Measurements from ENCODE around the gene SLC25A10.

Gene SLC25A10

DNA sequence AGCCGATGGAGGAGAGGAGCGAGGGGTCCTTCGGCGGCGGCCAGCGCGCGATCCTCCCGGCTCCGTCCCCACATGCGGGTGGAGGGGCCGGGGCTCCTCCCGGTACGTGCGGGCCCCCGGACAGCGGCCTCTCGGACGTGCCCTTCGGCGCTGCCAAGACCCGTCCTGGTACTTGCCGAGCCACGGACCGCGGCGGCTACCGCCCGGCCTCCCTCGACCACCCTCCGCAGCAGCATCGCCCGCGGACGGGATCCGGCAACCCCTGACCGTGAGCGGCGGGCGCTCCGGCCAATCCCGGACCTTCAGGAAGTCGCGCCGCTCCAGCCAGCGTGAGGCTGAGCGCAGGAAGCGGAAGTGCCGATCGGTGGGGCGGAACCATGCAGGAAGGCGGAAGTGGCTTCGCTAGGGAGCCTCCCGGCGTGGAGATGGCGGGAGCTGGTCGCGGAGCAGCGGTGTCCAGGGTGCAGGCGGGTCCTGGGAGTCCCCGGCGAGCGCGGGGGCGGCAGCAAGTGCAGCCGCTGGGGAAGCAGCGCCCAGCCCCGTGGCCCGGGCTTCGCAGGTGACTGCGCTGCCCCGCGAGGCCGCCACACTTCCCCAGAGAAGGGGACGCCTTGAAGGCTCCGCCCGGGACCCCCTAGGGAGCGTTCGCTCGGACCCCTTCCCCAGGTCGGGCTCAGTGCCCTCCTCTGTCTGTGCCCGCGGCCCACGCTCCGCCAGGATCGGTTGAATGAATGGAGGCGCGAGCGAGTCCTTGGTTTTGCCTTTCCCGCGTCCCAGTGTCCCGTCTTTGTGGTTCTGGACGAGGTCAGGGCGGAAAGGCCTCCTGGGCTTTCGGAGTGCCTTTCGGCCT is 45.5 kb upstream of the SLC25A10 start, which contains the start of the genes CCDC137 and OXLD1 (continued):
- TF ChIP-seq ZNF747 (tag by site-specific recombination; IDR thresholded peaks at IDR 0.05) (no peak), ZNF211 (tag by site-specific recombination; IDR thresholded peaks at IDR 0.05; ENCODE audit: low read depth) (no peak), HOXC10 (CRISPR knock-in tag; IDR thresholded peaks at IDR 0.05) (no peak), ZNF132 (tag by site-specific recombination; IDR thresholded peaks at IDR 0.05; ENCODE audit: borderline replicate concordance) (no peak), ZNF776 (tag by site-specific recombination; IDR thresholded peaks at IDR 0.05; ENCODE audit: borderline replicate concordance) (no peak), ZNF133 (tag by site-specific recombination; IDR thresholded peaks at IDR 0.05) (no peak), ZNF10 (tag by site-specific recombination; IDR thresholded peaks at IDR 0.05) (peak; percentile 40; the same call in 1 of the 2 replicates), ZNF404 (tag by site-specific recombination; IDR thresholded peaks at IDR 0.05) (no peak), ZNF202 (tag by site-specific recombination; IDR thresholded peaks at IDR 0.05; ENCODE audit: borderline replicate concordance) (no peak), GFI1B (tag by site-specific recombination; IDR thresholded peaks at IDR 0.05) (no peak), ZNF629 (tag by site-specific recombination; IDR thresholded peaks at IDR 0.05) (peak; percentile 45; the same call in 1 of the 2 replicates), ZNF561 (tag by site-specific recombination; IDR thresholded peaks at IDR 0.05; ENCODE audit: borderline replicate concordance) (peak; percentile 78; the same call in 1 of the 2 replicates), ZSCAN16 (tag by site-specific recombination; IDR thresholded peaks at IDR 0.05) (no peak), ZNF76 (tag by site-specific recombination; IDR thresholded peaks at IDR 0.05; ENCODE audit: borderline replicate concordance, low read depth) (peak; percentile 69; the same call in 1 of the 2 replicates), ZNF658 (tag by site-specific recombination; IDR thresholded peaks at IDR 0.05) (no peak), MZF1 (tag by site-specific recombination; IDR thresholded peaks at IDR 0.05; ENCODE audit: borderline replicate concordance) (no peak), ZNF544 (tag by site-specific recombination; IDR thresholded peaks at IDR 0.05) (no peak), ZNF169 (tag by site-specific recombination; IDR thresholded peaks at IDR 0.05) (0 out of 2 replicates have a peak, but pooled peaks have one; percentile 20), ZFP69B (tag by site-specific recombination; IDR thresholded peaks at IDR 0.05) (0 out of 2 replicates have a peak, but pooled peaks have one; percentile 18), ZNF624 (tag by site-specific recombination; IDR thresholded peaks at IDR 0.05) (no peak), ZNF23 (tag by site-specific recombination; IDR thresholded peaks at IDR 0.05; ENCODE audit: borderline replicate concordance) (no peak), ZNF768 (tag by site-specific recombination; IDR thresholded peaks at IDR 0.05) (no peak), ELK4 (IDR thresholded peaks at IDR 0.05; ENCODE audit: borderline replicate concordance, low read depth, low read length) (peak; percentile 85; the same call in 1 of the 2 replicates), KLF16 (tag by site-specific recombination; IDR thresholded peaks at IDR 0.05) (peak; percentile 24; the same call in 1 of the 2 replicates), REPIN1 (tag by site-specific recombination; IDR thresholded peaks at IDR 0.05; ENCODE audit: low read depth) (no peak), KLF17 (tag by site-specific recombination; IDR thresholded peaks at IDR 0.05) (no peak), ZNF146 (tag by site-specific recombination; IDR thresholded peaks at IDR 0.05) (0 out of 2 replicates have a peak, but pooled peaks have one; percentile 6), ZNF214 (tag by site-specific recombination; IDR thresholded peaks at IDR 0.05; ENCODE audit: borderline replicate concordance) (no peak), ZNF664 (tag by site-specific recombination; IDR thresholded peaks at IDR 0.05) (no peak), ZNF677 (tag by site-specific recombination; IDR thresholded peaks at IDR 0.05) (peak; percentile 6; the same call in 1 of the 2 replicates), SP3 (tag by site-specific recombination; IDR thresholded peaks at IDR 0.05) (peak; percentile 86), ZNF530 (tag by site-specific recombination; IDR thresholded peaks at IDR 0.05; ENCODE audit: low read depth) (no peak)
- TF ChIP-seq, protein P1, sequence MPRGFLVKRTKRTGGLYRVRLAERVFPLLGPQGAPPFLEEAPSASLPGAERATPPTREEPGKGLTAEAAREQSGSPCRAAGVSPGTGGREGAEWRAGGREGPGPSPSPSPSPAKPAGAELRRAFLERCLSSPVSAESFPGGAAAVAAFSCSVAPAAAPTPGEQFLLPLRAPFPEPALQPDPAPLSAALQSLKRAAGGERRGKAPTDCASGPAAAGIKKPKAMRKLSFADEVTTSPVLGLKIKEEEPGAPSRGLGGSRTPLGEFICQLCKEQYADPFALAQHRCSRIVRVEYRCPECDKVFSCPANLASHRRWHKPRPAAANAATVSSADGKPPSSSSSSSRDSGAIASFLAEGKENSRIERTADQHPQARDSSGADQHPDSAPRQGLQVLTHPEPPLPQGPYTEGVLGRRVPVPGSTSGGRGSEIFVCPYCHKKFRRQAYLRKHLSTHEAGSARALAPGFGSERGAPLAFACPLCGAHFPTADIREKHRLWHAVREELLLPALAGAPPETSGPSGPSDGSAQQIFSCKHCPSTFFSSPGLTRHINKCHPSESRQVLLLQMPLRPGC (tag by site-specific recombination; IDR thresholded peaks at IDR 0.05), result no peak; the same call in 1 of the 2 replicates
- TF ChIP-seq, protein P2, sequence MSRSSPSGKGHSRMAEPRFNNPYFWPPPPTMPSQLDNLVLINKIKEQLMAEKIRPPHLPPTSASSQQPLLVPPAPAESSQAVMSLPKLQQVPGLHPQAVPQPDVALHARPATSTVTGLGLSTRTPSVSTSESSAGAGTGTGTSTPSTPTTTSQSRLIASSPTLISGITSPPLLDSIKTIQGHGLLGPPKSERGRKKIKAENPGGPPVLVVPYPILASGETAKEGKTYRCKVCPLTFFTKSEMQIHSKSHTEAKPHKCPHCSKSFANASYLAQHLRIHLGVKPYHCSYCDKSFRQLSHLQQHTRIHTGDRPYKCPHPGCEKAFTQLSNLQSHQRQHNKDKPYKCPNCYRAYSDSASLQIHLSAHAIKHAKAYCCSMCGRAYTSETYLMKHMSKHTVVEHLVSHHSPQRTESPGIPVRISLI (tag by site-specific recombination; IDR thresholded peaks at IDR 0.05), result no peak
- TF ChIP-seq, protein P3, sequence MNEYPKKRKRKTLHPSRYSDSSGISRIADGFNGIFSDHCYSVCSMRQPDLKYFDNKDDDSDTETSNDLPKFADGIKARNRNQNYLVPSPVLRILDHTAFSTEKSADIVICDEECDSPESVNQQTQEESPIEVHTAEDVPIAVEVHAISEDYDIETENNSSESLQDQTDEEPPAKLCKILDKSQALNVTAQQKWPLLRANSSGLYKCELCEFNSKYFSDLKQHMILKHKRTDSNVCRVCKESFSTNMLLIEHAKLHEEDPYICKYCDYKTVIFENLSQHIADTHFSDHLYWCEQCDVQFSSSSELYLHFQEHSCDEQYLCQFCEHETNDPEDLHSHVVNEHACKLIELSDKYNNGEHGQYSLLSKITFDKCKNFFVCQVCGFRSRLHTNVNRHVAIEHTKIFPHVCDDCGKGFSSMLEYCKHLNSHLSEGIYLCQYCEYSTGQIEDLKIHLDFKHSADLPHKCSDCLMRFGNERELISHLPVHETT (tag by site-specific recombination; IDR thresholded peaks at IDR 0.05), result no peak
